HG02798 (cell line): ENCODE results near the gene RAB13.

Experiments used
- ATAC-seq: cut with Tn5 transposase; IDR thresholded peaks from one replicate; pipeline ENCODE4 v1.9.1; 2021; ENCODE audit warnings: mild to moderate bottlenecking; ENCODE audit not compliant: unreplicated experiment, poor library complexity

Gene RAB13

DNA sequence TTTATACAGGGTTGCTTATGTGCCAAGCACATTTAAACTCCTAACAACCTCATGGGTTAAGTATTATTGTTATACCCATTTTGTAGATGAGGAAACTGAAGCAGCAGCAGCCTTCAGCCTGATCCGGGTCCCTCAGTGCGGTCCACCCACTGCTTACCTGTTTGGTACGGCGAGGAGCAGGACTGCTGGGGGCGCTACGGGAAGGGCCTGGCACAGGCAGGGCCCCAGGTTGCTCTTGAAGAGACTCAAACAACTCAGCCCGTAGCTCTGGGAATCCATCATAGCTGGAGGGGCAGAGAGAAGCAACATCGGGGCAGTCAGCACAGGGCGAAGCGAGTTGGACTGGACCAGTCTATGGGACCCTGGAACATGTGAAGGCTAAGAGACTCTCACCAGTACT, 48.8 kb downstream of the RAB13 start:
- no peak for ATAC-seq

DNA sequence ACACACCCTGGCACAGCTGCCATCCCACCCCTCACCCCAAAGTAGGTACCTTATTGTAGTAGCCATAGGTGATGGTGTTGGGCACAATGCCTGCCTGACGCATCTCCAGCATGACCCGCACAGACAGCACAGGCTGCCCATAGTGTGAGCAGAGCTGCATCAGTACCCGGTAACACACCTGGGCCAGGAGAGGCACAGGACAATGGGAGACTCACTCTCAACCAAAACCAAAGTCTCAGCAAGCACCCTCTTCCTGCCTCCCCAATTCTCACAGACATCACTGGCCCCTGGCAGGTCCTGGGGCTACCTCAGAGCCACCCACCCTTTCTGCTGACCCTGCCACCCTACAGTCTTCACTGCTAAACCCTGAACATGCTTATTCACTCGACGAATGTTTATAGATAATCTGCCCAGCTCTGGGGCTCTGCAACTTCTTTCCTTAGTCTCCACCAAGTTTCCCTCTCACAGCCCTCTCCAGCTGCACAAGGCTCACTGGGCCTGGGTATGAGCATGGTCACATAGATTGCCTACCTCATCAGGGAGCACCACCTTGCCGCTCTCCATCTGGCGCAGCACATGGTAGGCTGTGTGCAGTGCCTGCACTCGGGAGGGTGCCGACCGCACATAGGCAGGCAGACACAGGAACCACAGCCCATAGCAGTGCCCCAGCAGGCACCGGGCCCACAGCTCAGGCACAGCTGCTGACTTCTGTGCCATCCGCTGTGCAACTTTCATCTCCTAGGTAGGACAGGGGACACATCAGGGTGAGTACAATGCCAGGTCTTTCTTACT, 49.9 kb downstream of the RAB13 start:
- ATAC-seq: no peak

DNA sequence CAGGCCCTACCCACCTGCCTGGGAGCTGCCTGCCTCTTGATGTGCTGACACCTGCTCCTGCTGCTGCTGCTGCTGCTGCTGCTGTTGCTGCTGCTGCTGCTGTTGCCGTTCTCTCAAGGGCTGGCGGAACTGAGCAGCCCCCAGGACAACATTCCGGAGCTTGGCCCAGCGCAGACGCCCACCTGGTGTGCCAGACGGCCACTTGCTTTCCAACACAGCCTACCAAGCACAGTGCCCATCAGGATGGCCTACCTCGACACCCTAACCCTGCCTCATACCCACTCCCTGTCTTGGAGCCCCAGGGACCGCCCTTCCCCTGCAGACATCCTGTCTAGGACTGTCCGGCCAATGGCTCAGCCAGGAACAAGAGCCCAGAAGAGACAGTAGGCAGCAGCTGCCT, 51.4 kb downstream of the RAB13 start:
- no peak for ATAC-seq

DNA sequence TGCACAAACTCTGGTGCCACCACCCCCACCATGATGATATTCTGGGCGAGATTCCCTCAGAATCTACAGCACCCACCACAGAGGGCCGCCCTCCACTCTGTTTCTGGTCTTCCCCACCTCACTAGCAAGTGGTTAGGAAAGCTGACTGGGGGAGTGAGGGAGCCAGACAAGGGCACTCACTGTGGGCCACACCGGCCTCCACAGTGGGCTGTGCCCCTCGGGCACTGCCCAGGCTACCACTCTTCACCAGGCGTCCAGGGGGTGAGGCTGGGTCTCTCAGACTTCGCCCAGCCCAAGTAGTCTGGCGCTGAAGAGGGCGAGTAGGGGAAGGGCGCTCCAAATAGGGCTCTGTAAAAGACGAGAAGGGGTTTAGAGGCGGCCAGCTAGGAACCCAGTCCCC, 52.2 kb downstream of the RAB13 start:
- no peak for ATAC-seq

DNA sequence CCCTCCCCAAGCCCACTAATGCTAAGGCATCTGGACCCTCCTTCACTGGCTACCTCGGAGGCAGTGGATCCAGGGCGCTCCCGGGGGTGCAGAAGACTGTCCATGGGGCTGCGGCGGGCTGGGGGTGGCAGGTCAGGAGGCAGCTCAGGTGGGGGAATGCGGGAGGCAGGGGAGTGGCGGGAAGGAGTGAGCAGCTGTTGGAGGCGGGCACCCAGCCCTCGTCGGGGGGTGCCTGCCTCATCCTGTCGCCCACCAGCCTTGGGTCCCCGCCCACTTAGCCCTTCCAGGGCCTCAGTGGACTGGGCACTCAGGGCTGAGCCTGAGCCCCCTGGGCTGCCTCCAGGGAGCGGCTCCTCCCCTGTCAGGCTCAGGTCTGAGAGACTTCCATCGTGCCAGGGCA, 52.7 kb downstream of the RAB13 start:
- ATAC-seq: no peak

DNA sequence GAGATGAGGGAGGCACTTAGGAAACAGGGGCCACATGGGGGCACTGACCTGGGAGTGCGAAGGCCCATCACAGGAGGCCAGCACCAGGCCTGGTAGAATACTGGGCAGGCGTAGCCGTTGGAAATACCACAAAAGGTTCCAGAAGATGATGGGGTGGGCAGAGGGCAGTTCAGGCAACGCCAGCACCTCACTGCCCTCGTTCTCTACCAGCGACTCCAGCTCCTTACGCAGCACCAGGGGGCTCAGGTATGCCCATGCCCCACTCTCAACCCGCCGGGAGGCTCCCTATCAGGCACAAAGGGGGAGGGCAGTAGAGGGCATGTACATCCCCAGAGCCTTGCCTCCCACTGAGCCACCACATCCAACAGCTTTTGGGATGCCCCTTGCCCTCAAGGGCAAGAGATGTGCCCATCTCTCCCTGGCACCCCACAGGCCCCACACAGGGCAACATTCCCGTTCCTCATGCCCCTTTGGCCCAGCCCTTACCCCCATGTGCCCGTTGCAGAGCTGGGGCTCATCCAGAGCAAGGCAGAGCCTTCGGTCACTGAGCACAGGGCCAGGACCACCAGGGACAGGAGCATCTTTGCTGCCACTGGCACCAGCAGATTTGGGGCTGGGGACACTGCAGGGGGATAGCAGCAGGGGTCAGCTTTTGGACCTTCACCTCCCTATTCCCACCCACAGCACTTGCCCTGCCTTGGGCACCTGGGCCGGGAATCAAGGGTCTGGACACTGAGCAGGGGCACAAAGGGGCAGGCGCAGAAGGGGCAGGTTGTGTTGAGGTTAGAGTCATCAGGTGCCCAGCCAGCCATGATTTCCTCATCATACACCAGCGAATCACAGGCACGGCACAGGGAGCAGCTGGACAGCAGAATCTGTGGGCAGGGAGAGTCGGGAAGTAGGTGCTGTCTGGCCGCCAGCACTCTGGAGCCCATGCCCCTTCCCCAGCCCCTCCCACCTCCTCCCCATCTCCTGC, 53.7 kb downstream of the RAB13 start:
- no peak for ATAC-seq
